NCI-H2029 treated with DMSO at 0.1 percent for 48 hours (cell line): ENCODE data around the gene FAM236D.
"Not testable (repeated sequence)": the region's sequence is repeated elsewhere in the genome, so short reads cannot be mapped to it uniquely, and the experiment has no call there.

ENCODE experiments used
- DNase-seq: peaks from one replicate; lab custom pipeline; 2025; lab: John Stamatoyannopoulos, UW

FAM236D gene

GRCh38 chrX:72808110-72808509 lies at the start of gene FAM236D:
Gene FAM236D (minus strand): TSS chrX:72808210. CDS start chrX:72808110, 100 bp downstream.
- not testable (repeated sequence) for DNase-seq

DNA sequence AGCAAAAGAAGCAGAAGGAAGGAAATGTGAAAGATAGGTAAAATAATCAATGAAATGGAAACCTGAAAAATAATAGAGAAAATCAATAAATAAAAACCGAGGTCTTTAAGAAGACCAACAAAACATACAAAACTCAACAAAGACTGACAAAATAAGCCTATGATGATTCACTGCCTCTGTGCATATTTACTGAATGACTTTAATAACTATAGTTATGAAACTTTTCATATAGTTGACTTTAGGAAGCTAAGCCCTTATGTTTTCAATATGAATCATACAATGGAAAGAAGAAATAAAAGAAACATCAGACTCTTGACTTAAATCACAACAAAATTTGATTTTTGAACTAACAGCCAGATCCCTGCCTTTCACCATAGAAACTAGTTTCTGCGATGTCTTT lies 29.5 kb upstream of the FAM236D start:
- not testable (repeated sequence) for DNase-seq

DNA sequence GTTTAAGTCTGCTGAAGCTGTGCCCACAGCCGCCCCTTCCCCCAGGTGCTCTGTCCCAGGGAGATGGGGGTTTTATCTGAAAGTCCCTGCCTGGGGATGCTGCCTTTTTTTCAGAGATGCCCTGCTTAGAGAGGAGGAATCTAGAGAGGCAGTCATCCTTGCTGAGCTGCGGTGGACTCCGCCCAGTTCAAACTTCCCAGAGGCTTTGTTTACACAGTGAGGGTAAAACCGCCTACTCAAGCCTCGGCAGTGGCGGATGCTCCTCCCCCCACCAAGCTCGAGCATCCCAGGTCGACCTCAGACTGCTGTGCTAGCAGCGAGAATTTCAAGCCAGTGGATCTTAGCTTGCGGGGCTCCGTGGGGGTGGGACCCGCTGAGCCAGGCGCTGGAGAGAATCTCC lies 22.7 kb upstream of the FAM236D start:
- not testable (repeated sequence) for DNase-seq

DNA sequence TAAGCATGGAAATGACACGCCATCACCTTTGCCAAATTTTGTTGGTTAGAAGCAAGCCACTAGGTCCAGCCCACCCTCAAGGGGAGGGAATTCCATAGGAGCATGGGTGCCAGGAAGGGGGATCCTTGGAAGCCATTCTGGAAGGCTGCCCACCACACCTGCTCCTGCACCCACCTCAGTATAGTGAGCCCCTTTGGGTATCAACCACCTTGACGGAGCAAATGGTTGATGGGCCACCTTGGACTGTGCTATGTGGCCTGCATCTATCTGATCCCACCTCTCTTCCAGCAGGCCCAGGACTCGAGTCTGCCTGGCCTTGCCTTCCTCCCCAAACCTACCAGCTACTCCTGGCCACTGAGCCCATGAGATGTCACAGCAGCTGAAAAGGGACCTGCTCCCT lies 17.6 kb downstream of the FAM236D start:
- DNase-seq: not testable (repeated sequence)

GRCh38 chrX:72788142-72788541 lies 19.9 kb downstream of the FAM236D start:
- DNase-seq: not testable (repeated sequence)

DNA sequence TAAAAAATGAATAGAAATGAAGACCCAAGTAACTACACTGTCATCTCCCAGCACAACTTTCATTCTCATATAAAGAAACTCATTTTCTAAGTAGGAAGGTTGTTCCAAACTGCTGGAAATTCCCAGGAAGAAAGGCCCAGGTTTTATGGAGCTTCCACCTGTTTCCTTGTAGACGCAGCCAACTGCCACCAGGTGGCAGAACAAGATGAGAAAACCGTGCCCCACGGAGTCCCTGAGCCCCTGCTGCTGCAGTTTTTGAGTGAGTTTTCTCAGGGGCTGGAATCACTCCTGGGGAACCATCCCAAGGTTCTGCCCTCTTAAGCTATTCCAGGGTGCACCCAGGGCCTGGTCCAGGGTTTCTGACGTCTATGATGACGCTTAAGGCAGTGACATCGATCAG lies 24.0 kb downstream of the FAM236D start:
- not testable (repeated sequence) for DNase-seq

- DNase-seq: not testable (repeated sequence)
Measured at GRCh38 chrX:72783365-72783936, 24.6 kb downstream of the FAM236D start.

GRCh38 chrX:72782560-72782959 lies 25.4 kb downstream of the FAM236D start, which contains the start of gene FAM236B:
Gene FAM236B (minus strand): TSS chrX:72782660. CDS start chrX:72782560, 100 bp downstream.
- not testable (repeated sequence) for DNase-seq

DNA sequence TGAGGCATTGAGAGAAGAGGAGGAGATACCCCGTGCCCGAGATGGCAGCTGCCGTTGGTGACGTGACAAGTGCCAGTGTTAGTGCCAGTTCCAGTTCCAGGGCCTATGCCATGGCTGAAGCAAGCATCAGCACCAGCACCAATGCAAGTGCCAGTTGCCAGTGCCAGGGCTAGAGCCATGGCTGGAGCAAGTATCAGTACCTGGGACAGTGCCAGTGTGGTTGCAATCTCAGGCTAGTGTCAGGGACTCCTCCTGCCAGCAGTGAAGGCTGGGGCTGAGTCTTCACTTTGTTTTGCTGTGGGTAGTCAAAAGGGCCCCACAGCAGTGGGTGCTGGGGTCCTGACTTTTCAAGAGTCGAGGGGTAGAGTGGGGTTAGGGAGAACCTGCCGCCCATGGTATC lies 29.9 kb downstream of the FAM236D start:
- DNase-seq: not testable (repeated sequence)

- DNase-seq: not testable (repeated sequence)
Measured at GRCh38 chrX:72777467-72777790, 30.6 kb downstream of the FAM236D start.

- not testable (repeated sequence) for DNase-seq
Measured at GRCh38 chrX:72776653-72777466, 31.1 kb downstream of the FAM236D start, which contains the start of gene DMRTC1B. Gene DMRTC1B (plus strand): TSS chrX:72776890. CDS start chrX:72845136, 68,246 bp downstream.

DNA sequence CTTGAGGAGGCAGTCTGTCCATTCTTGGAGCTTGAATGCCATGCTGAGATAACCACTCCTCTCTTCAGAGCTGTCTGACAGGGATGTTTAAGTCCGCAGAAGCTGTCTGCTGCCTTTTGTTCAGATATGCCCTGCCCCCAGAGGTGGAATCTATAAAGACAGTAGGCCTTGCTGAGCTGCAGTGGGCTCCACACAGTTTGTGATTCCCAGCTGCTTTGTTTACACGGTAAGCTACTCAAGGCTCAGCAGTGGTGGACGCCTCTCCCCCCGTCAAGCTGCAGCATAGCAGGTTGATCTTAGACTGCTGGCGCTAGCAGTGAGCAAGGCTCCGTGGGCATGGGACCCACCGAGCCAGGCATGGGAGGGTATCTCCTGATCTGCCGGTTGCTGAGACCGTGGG lies 47.6 kb downstream of the FAM236D start:
- DNase-seq: not testable (repeated sequence)
